GM19240 (cell line): ENCODE results near the gene FBXW8.

Experiments used
- DNase-seq: peaks from one replicate; pipeline ENCODE4 v3.0.0; 2011; ENCODE audit warnings: low spot score; ENCODE audit not compliant: insufficient read length

The FBXW8 gene

GRCh38 chr12:117073611-117074010 is 162.9 kb downstream of the FBXW8 start:
- no peak for DNase-seq

GRCh38 chr12:117076410-117077372 is 165.9 kb downstream of the FBXW8 start:
- DNase-seq, result no peak

- DNase-seq, result no peak
These were observed 168.7 kb downstream of the FBXW8 start for GRCh38 chr12:117079487-117079886.

GRCh38 chr12:117080661-117081144 is 170.0 kb downstream of the FBXW8 start:
- DNase-seq, result no peak
